HG02763 (cell line): ENCODE data around the gene PRDM5.

ENCODE experiments used
- ATAC-seq: cut with Tn5 transposase; IDR thresholded peaks from one replicate; pipeline ENCODE4 v1.9.1; 2021; ENCODE audit warnings: mild to moderate bottlenecking, moderate library complexity; ENCODE audit not compliant: unreplicated experiment

Gene PRDM5

DNA sequence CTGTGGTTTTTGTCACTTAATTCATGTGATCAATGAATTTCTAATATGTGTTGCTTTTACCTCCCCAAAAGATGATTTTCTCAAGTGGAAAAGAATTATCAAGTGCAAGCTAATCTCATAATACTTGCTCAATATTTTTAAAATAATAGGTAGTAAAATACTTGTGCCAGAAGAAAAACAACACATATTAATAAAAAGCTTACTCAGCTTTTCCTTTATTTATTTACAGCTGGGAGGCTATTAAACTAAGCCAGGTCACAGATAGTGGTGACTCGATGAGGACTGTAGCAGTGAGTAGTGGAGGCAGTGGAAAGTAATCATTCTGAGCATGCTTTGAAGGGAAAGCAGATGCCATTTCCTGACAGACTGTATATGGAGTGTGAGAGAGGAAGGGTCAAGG is 96.1 kb downstream of the PRDM5 start:
- no peak for ATAC-seq

GRCh38 chr4:120824946-120825345 is 97.6 kb downstream of the PRDM5 start:
- ATAC-seq, result no peak

DNA sequence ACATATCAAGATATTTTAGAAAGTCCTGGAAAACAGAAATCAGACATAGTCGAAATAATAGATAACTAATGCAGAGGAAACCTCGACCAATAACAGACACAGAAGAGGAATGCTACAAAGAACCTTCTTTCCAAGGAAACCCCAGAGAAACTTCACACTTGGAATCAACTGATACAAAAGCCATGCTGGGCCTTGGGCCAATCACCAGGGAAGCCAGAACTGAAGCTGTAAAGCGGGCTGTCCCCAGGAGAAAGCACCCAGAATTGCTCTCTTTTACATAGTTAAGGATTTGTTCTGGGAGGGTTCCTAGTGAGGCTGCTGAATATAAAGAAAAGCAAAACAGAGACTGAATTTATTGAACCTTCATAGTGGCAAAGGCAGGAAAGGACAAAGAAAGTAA is 100.5 kb downstream of the PRDM5 start:
- ATAC-seq, result no peak

GRCh38 chr4:120821029-120821428 is 101.5 kb downstream of the PRDM5 start:
- no peak for ATAC-seq

DNA sequence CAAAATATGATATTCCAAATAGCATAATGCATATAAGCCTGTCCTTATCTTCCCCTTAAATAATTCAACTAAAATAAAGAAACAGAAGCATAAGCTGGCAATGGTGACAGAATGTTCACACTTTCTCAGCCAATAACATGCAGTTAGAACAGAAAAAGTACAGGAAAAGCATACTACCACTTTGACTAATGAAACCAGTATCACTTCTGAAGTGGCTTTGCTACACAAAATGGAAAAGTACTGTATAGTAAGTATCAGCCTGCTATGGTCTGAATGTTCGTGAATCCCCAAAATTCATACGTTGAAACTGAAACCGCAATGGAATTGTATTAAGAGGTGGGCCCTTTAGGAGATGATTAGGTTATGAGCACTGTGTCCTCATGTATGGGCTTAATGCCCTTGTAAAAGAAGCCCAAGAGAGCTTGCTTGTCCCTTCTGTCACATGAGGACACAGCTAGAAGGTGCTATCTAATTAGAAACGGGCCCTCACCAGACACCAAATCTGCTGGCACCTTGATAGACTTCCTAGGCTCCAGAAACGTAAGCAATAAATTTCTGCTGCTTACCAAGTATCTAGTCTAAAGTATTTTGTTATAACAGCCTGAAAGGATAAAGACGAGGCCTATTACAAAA is 102.6 kb downstream of the PRDM5 start:
- no peak for ATAC-seq

DNA sequence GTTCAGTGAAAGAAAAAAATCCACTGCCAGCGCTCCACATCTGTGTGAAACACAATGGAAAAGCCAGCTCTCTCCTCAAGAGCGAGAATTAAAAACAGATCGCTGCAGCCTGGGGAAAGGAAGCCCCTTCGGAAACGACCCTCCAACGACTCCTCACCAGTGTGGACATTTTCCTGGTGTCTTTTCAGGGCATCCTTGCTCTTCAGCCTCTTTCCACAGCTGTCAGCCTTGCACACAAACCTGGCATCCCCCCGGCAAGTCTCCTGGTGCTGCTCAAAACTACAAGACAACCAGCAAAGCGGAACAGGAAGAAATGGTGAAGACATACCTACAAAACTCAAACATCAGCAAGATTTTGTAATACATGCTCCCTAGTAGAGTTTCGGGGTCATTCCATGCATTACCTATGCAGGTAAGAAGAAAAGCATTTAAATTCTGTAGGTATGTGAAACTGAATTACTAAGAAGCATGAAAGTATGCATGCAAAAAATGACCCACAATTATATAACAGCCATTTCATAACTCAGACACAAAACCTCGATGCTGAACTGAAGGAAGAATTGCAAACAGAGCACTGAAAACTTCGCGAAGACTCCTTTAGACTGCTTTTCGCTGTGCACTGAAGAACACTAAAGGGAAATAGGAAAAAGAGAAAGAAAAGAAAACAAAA is 106.1 kb downstream of the PRDM5 start:
- no peak for ATAC-seq

GRCh38 chr4:120815361-120815760 is 107.2 kb downstream of the PRDM5 start:
- ATAC-seq, result no peak

- ATAC-seq, result no peak
These were observed 107.6 kb downstream of the PRDM5 start for GRCh38 chr4:120814886-120815285.

- no peak for ATAC-seq
These were observed 110.3 kb downstream of the PRDM5 start for GRCh38 chr4:120812216-120812615.

DNA sequence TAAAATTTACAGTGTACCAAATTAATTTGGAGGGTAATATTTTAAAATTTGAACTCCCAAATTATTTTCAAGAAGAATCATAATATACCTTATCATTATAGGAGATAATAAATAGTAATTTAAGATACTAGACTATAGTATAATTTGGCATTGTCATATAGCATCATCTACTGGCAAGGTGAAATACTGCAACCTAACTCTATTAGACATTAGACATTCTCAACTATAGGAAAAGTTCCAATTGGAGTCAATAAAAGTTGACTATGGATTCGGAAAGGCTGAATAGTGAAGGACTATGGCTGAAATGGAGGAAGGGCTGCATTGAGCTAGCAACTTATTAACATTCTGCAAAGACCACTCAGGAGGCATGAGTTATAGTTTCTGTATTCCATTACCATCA is 113.0 kb downstream of the PRDM5 start:
- ATAC-seq, result no peak

GRCh38 chr4:120808475-120809141 is 113.9 kb downstream of the PRDM5 start:
- no peak for ATAC-seq

- no peak for ATAC-seq
These were observed 121.3 kb downstream of the PRDM5 start for GRCh38 chr4:120801137-120801758.

GRCh38 chr4:120798570-120798969 is 124.0 kb downstream of the PRDM5 start:
- no peak for ATAC-seq

GRCh38 chr4:120796271-120796670 is 126.3 kb downstream of the PRDM5 start:
- no peak for ATAC-seq

GRCh38 chr4:120785202-120785601 is 137.3 kb downstream of the PRDM5 start:
- no peak for ATAC-seq

- ATAC-seq, result no peak
These were observed 145.1 kb downstream of the PRDM5 start for GRCh38 chr4:120777459-120777858.

GRCh38 chr4:120775431-120775830 is 147.1 kb downstream of the PRDM5 start:
- ATAC-seq, result no peak

DNA sequence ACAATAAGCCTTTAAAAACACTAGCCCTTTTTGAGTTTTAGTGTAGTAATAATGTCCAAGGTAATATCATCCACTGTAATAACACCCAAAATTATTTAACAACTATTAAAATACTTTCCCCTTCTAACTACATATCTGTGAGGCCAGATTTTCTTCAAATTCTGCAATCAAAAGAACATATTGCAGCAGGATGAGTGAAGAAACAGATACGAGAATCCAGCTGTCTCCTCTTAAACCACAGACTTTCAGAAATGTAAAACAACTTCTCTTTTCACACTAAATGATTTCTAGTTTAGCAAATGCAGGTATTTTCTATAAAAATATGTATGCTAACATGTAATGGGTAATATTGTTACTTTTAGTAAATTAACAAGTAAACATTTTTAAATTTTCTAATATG is 148.9 kb downstream of the PRDM5 start:
- ATAC-seq, result no peak

DNA sequence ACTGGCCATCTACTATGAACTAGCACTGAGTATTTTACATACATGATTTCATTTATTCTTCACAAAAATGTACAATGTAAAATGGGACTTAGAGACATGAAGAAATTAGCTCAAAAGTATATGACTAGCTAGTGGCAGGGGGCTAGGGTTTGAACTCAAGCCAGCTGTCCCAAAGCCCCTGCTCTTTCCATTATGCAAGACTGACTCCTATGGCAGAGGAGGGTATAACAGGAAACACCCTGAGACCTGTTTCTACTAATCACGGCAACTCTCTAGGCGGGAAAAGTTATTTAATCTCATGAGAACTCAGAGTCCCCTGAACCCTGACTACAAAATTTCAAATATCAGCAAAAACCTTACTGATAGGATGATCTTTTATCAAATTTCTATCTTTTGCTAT is 150.6 kb downstream of the PRDM5 start:
- no peak for ATAC-seq

DNA sequence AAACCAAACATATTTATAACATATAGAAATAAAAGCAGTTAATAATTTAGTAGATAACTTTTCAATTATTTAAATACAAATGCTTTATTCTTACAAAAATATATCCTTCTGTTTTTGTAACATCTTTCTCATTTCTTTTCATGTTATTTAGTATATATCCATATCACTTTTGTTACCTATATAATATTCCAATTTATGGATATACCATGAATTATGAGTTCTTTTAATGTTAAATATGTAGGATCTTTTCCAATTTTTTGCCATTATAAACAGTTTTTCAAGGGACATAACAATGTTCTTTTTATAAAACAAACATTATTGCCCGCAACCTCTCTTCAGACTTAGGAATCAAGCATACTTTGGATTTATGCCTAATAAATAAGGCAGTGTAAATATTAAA is 151.6 kb downstream of the PRDM5 start:
- no peak for ATAC-seq

DNA sequence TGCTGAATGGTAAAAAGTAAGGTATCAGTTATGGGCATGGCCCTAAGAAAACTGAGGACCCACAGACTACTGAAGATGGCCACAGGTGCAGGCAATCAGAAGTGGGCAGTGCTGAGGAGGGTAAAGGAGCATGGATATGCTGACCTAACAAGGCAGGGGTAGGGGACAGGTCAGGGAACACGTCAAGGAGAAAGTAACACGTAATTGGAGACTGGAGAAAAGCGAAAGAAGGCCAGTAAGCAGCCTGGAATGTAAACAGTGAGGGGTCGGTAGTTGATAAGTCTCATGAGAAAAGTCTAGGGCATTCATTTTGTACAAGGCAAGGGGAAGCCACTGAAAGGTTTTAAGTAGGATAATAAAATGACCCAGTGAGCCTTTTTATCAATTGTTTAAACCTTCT is 153.3 kb downstream of the PRDM5 start:
- no peak for ATAC-seq

DNA sequence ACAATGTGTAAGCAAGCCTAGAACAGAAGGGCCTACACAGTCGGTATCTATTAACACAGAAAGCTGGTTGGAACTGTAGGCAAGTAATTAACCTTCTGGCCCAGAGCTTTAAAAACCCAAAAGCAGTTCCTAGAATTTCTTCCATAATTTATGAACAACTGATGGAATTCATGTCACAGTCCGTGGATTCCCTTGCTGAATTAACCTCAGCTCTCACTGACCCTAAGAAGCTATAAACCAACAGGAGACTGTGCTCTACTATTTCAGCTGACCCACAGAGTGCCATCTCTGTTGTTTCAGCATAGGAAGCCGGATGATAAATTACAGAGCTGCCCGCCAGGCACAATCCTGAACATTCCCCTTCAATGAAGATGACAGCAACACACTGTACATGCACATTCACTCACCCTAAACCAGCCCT is 157.3 kb downstream of the PRDM5 start:
- no peak for ATAC-seq
